Lung (tissue), 12 donors: ENCODE results near the gene GABRG3. TPM values are rescaled to one million over a fixed set of nuclear protein-coding genes. Genes with fewer than 3 reads are reported as not detected.

Experiments
- ATAC-seq: fragments of 200-7000 bp; cut with Tn5 transposase; one replicate; pipeline ENCODE4 v1.9.1; 2020; ENCODE audit warnings: moderate number of reproducible peaks; ENCODE audit not compliant: insufficient read depth, low FRiP score
- DNase-seq, 3 donors: peaks; one replicate each; pipeline ENCODE4 v3.0.0-alpha.2; 2013 to 2017
- H3K27ac ChIP-seq, 2 donors: one replicate each; pipeline ENCODE4 v1.5.1; 2013; ENCODE audit warnings: mild to moderate bottlenecking in 2 of 2, moderate library complexity in 2 of 2, control low read depth in 1 of 2, inconsistent platforms in 1 of 2, low read depth in 1 of 2, low read length in 1 of 2
- H3K27me3 ChIP-seq, 3 donors: one replicate each; pipeline ENCODE4 v1.5.1; 2013; ENCODE audit warnings: low read length in 2 of 3; ENCODE audit not compliant: control insufficient read depth in 3 of 3, insufficient read depth in 3 of 3
- H3K36me3 ChIP-seq, 4 donors: one replicate each; pipeline ENCODE4 v1.5.1; 2013; ENCODE audit warnings: low read length in 4 of 4, mild to moderate bottlenecking in 1 of 4, moderate library complexity in 1 of 4; ENCODE audit not compliant: control insufficient read depth in 4 of 4, insufficient read depth in 4 of 4
- H3K4me1 ChIP-seq, 5 donors: one replicate each; pipeline ENCODE4 v1.5.1; 2013; ENCODE audit warnings: low read length in 5 of 5, mild to moderate bottlenecking in 2 of 5, moderate library complexity in 1 of 5; ENCODE audit not compliant: control insufficient read depth in 5 of 5, insufficient read depth in 5 of 5
- H3K4me3 ChIP-seq: one replicate; pipeline ENCODE4 v1.5.1; 2013; ENCODE audit warnings: mild to moderate bottlenecking, control low read depth, moderate library complexity
- H3K9ac ChIP-seq, 2 donors: one replicate each; pipeline ENCODE4 v1.5.1; 2013; ENCODE audit warnings: low read length in 2 of 2, control low read depth in 1 of 2; ENCODE audit not compliant: insufficient read depth in 1 of 2
- H3K9me3 ChIP-seq, 4 donors: one replicate each; pipeline ENCODE4 v1.5.1; 2013; ENCODE audit warnings: low read length in 3 of 4, mild to moderate bottlenecking in 1 of 4, moderate library complexity in 1 of 4; ENCODE audit not compliant: control insufficient read depth in 4 of 4, insufficient read depth in 3 of 4
- WGBS, 2 donors: extraction: QIAGEN DNeasy Blood & Tissue Kit; methylation state at CpG; one replicate each; pipeline ENCODE4 v1.1.7; 2013; 5-methylcytosine and 5-hydroxymethylcytosine counted together
- polyA plus RNA-seq, 2 donors: library from polyadenylated mRNA; stranded (reverse); fragments of 200-250 nt; gene quantifications; one replicate each; pipeline ENCODE4 v1.2.1, GENCODE V29; 2013
- total RNA-seq, 2 donors: library from RNA; depleted of rRNA in 1 of 2; stranded (reverse); fragments of >200 nt in 1 of 2; gene quantifications; one replicate each; pipeline ENCODE4 v1.2.1, GENCODE V29; 2014 to 2021
- TF ChIP-seq, protein P1 (sequence below): IDR thresholded peaks from 2 replicates; pipeline ENCODE4 v1.5.1; 2012; ENCODE audit warnings: mild to moderate bottlenecking; ENCODE audit errors: control extremely low read depth, extremely low read depth
- donor health status: control.
- donor health status: control.
- donor health status: Bipolar disorder and iron deficiency.
- donor health status: healthy.
- donor health status: DM: yes; HTN: yes; CAD: no.

Gene GABRG3
- total and polyA plus RNA-seq, 4 donors, result 16.9 TPM; not detected in 3

DNA sequence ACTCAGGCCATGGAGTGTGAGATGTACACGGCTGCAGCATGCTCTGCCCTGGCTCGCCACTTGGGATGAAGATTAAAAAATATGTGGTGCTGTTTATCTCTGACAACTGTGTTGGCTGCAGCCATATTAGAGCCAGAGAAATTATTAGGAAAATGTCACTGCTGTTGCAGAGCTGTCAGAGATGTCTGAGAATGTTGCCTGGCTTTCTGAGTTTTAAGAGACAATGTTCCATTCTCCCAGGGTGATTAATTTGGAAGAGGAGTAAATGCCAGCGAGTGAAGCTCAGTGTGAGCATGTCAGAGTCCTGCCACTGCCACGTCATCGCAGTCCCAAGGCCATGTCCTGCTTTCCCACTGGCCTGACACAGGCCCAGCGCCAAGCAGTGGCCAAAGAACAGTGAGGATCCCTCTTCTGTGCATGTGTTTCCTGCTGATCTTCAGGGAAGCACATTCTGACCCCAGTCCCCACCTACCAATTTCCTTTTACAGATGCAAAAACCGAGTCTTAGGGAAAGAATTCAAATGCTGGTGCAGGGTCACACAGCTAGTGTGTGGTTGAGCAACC is 370.9 kb downstream of the GABRG3 start:
- 55 to 64% methylated on average over 7 of the region's 7 CpGs for WGBS, 2 donors

GRCh38 chr15:27342991-27343390 is 372.0 kb downstream of the GABRG3 start:
- H3K9ac ChIP-seq, result no peak overlapping the region
- H3K36me3 ChIP-seq, result no peaks in the 10 kb centered on the region
- H3K27ac ChIP-seq, result no peak overlapping the region
- DNase-seq (no peak), ATAC-seq (no peak)
- TF ChIP-seq, protein P1, sequence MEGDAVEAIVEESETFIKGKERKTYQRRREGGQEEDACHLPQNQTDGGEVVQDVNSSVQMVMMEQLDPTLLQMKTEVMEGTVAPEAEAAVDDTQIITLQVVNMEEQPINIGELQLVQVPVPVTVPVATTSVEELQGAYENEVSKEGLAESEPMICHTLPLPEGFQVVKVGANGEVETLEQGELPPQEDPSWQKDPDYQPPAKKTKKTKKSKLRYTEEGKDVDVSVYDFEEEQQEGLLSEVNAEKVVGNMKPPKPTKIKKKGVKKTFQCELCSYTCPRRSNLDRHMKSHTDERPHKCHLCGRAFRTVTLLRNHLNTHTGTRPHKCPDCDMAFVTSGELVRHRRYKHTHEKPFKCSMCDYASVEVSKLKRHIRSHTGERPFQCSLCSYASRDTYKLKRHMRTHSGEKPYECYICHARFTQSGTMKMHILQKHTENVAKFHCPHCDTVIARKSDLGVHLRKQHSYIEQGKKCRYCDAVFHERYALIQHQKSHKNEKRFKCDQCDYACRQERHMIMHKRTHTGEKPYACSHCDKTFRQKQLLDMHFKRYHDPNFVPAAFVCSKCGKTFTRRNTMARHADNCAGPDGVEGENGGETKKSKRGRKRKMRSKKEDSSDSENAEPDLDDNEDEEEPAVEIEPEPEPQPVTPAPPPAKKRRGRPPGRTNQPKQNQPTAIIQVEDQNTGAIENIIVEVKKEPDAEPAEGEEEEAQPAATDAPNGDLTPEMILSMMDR, result no peak
- no peaks in the 10 kb centered on the region for H3K27me3 ChIP-seq
- peaks cover 0 to 8% (median 3%) of the 10 kb centered on the region in 5 donors for H3K4me1 ChIP-seq
- H3K9me3 ChIP-seq, result peaks cover 0 to 4% (median under 1%) of the 10 kb centered on the region in 4 donors
- no peak overlapping the region for H3K4me3 ChIP-seq
- WGBS, 2 donors, result 74 to 77% methylated on average over 8 of the region's 8 CpGs

More for the DNA sequence above, 370.9 kb downstream of the GABRG3 start:
- Histone ChIP-seq H3K4me1 (peaks cover 0 to 8% (median 3%) of the 10 kb centered on the region in 5 donors), H3K27ac (no peak overlapping the region), H3K36me3 (no peaks in the 10 kb centered on the region), H3K9ac (no peak overlapping the region), H3K4me3 (no peak overlapping the region), H3K27me3 (no peaks in the 10 kb centered on the region), H3K9me3 (peaks cover 0 to 2% (median under 1%) of the 10 kb centered on the region in 4 donors)
- peak in 1 of 3 donors; percentile 25 for DNase-seq
- TF ChIP-seq, protein P1, result no peak
- no peak for ATAC-seq

GRCh38 chr15:27352136-27352535 is 381.2 kb downstream of the GABRG3 start:
- TF ChIP-seq, protein P1, result no peak
- Histone ChIP-seq H3K27me3 (no peaks in the 10 kb centered on the region), H3K36me3 (peaks cover 0 to 2% (median 0%) of the 10 kb centered on the region in 4 donors), H3K9me3 (peaks cover 0 to 6% (median 4%) of the 10 kb centered on the region in 4 donors), H3K4me3 (no peak overlapping the region), H3K9ac (no peak overlapping the region), H3K4me1 (peaks cover 0 to 3% (median 0%) of the 10 kb centered on the region in 5 donors), H3K27ac (no peak overlapping the region)
- 87 to 91% methylated on average over 12 of the region's 12 CpGs for WGBS, 2 donors
- no peak for ATAC-seq
- peak in 1 of 3 donors; percentile 23 for DNase-seq
